HG02763 (cell line): ENCODE data around the gene HOXB1.
A peak's percentile ranks its signal among the peaks of the same experiment; 100 is the strongest.
"Not testable (repeated sequence)": the region's sequence is repeated elsewhere in the genome, so short reads cannot be mapped to it uniquely, and the experiment has no call there.

Experiments
- ATAC-seq: cut with Tn5 transposase; IDR thresholded peaks from one replicate; pipeline ENCODE4 v1.9.1; 2021; ENCODE audit warnings: mild to moderate bottlenecking, moderate library complexity; ENCODE audit not compliant: unreplicated experiment

Gene HOXB1

GRCh38 chr17:48544349-48545021, 13.7 kb upstream of the HOXB1 start:
- ATAC-seq = no peak

- ATAC-seq = no peak
Observed at GRCh38 chr17:48543854-48544348, 13.1 kb upstream of the HOXB1 start.

- ATAC-seq = peak; percentile 67
Observed at GRCh38 chr17:48543107-48543853, 12.5 kb upstream of the HOXB1 start.

- no peak for ATAC-seq
Observed at GRCh38 chr17:48542698-48543106, 11.9 kb upstream of the HOXB1 start.

GRCh38 chr17:48542114-48542656, 11.4 kb upstream of the HOXB1 start:
- ATAC-seq = no peak

GRCh38 chr17:48541577-48542113, 10.8 kb upstream of the HOXB1 start:
- no peak for ATAC-seq

- ATAC-seq = no peak
Observed at GRCh38 chr17:48541036-48541576, 10.3 kb upstream of the HOXB1 start.

- no peak for ATAC-seq
Observed at GRCh38 chr17:48540213-48540612, 9.4 kb upstream of the HOXB1 start.

GRCh38 chr17:48539177-48539576, 8.4 kb upstream of the HOXB1 start:
- ATAC-seq = no peak

- no peak for ATAC-seq
Observed at GRCh38 chr17:48537316-48537715, 6.5 kb upstream of the HOXB1 start.

GRCh38 chr17:48535793-48536559, 5.2 kb upstream of the HOXB1 start:
- ATAC-seq = not testable (repeated sequence)

- ATAC-seq = no peak
Observed at GRCh38 chr17:48532261-48532660, 1.4 kb upstream of the HOXB1 start.

- ATAC-seq = no peak
Observed at GRCh38 chr17:48530208-48530886, 464 bp downstream of the HOXB1 start.

- ATAC-seq = no peak
Observed at GRCh38 chr17:48529683-48530009, 1.2 kb downstream of the HOXB1 start.

GRCh38 chr17:48528936-48529682, 1.7 kb downstream of the HOXB1 start:
- no peak for ATAC-seq

- no peak for ATAC-seq
Observed at GRCh38 chr17:48528153-48528935, 2.5 kb downstream of the HOXB1 start.

GRCh38 chr17:48527547-48527932, 3.3 kb downstream of the HOXB1 start:
- ATAC-seq = no peak

GRCh38 chr17:48526608-48527546, 3.9 kb downstream of the HOXB1 start:
- no peak for ATAC-seq
